Activated CD4-positive, alpha-beta T cell treated with anti-CD3 and anti-CD28 coated beads, Interleukin-2, amount 10 ng/mL, durations not matched to agents 7 days and 5 days (primary cell): ENCODE data around the gene ZNF674. TPM values are rescaled to one million over a fixed set of nuclear protein-coding genes. Genes with fewer than 3 reads are reported as not detected.

ENCODE experiments used
- CTCF ChIA-PET: fragments of 350-600 bp; sonication (Branson Sonifier 250); formaldehyde crosslinking; loops from one replicate; lab custom pipeline; 2021; ENCODE audit warnings: antibody characterized with exemption; lab: Charles Lee
- POLR2A ChIA-PET: fragments of 350-600 bp; sonication (Branson Sonifier 250); formaldehyde crosslinking; loops from one replicate; lab custom pipeline; 2021; ENCODE audit warnings: antibody characterized with exemption; lab: Charles Lee
- DNase-seq: peaks from one replicate; pipeline ENCODE4 v3.0.0-alpha.2; 2020
- H3K27ac Mint-ChIP-seq: one replicate; pipeline ENCODE4 v1.8.0; 2021; ENCODE audit warnings: mild to moderate bottlenecking, moderate library complexity, mixed read lengths
- H3K27me3 Mint-ChIP-seq: one replicate; pipeline ENCODE4 v1.8.0; 2021; ENCODE audit warnings: mixed read lengths
- H3K36me3 Mint-ChIP-seq: one replicate; pipeline ENCODE4 v1.8.0; 2021; ENCODE audit warnings: low read depth, mixed read lengths
- H3K4me1 Mint-ChIP-seq: one replicate; pipeline ENCODE4 v1.8.0; 2021; ENCODE audit warnings: mixed read lengths
- H3K4me3 Mint-ChIP-seq: one replicate; pipeline ENCODE4 v1.8.0; 2021; ENCODE audit warnings: mild to moderate bottlenecking, moderate library complexity, mixed read lengths
- H3K9me3 Mint-ChIP-seq: one replicate; pipeline ENCODE4 v1.8.0; 2021; ENCODE audit warnings: mixed read lengths
- total RNA-seq, 2 experiments: library from RNA; stranded (reverse); gene quantifications; one replicate each; pipeline ENCODE4 v1.2.3, GENCODE V29; 2021

ZNF674 gene
- 1 to 10 TPM; 5.3 to 5.4 TPM for total RNA-seq

- H3K27ac Mint-ChIP-seq = peak within 1 kb of the TSS; percentile 99
- H3K36me3 Mint-ChIP-seq = peaks cover 11% of the 10 kb centered on the region
- H3K4me1 Mint-ChIP-seq = peaks cover 30% of the 10 kb centered on the region
- ChIA-PET POLR2A (no interaction called here), CTCF (interaction anchor here (0.7 kb wide), 1 partner anchor 519 kb away, joined by 4 read pairs; no protein-coding TSS in a partner anchor)
- peak within 1 kb of the TSS; percentile 99 for H3K4me3 Mint-ChIP-seq
- no peaks in the 10 kb centered on the region for H3K9me3 Mint-ChIP-seq
- H3K27me3 Mint-ChIP-seq = no peaks in the 10 kb centered on the region
- peak; percentile 94 for DNase-seq
These were observed at the start of gene ZNF674 for GRCh38 chrX:46545111-46546005. TSS of gene ZNF674 (minus strand) at chrX:46545421. CDS start at chrX:46542087, 3,334 bp downstream.

- no peaks in the 10 kb centered on the region for H3K9me3 Mint-ChIP-seq
- peaks cover 22% of the 10 kb centered on the region for H3K36me3 Mint-ChIP-seq
- DNase-seq = no peak
- no peaks in the 10 kb centered on the region for H3K27me3 Mint-ChIP-seq
- no peak overlapping the region for H3K27ac Mint-ChIP-seq
- H3K4me3 Mint-ChIP-seq = no peak overlapping the region
- H3K4me1 Mint-ChIP-seq = peaks cover 45% of the 10 kb centered on the region
- ChIA-PET CTCF (interaction anchor here (0.6 to 1.2 kb wide), 8 partner anchors 10 to 1404 kb away, joined by 3 to 5 read pairs (median 4); no protein-coding TSS in a partner anchor), POLR2A (interaction anchor here (0.6 kb wide), 1 partner anchor 206 kb away, joined by 5 read pairs; no protein-coding TSS in a partner anchor)
These were observed 44.9 kb upstream of the ZNF674 start for GRCh38 chrX:46589977-46590723.

- Mint-ChIP-seq H3K4me3 (peak overlapping the region; percentile 59), H3K4me1 (peaks cover 42% of the 10 kb centered on the region), H3K36me3 (peaks cover 19% of the 10 kb centered on the region), H3K27ac (peak overlapping the region; percentile 92), H3K9me3 (no peaks in the 10 kb centered on the region), H3K27me3 (no peaks in the 10 kb centered on the region)
- POLR2A ChIA-PET = no interaction called here
- peak; percentile 65 for DNase-seq
- CTCF ChIA-PET = interaction anchor here (0.7 to 1.7 kb wide), 3 partner anchors 11 to 765 kb away, joined by 3 to 7 read pairs (median 4); no protein-coding TSS in a partner anchor
These were observed 43.0 kb upstream of the ZNF674 start for GRCh38 chrX:46588263-46588662.

GRCh38 chrX:46587753-46588171 is 42.5 kb upstream of the ZNF674 start:
- peaks cover 42% of the 10 kb centered on the region for H3K4me1 Mint-ChIP-seq
- no peaks in the 10 kb centered on the region for H3K9me3 Mint-ChIP-seq
- no peak for DNase-seq
- no peaks in the 10 kb centered on the region for H3K27me3 Mint-ChIP-seq
- H3K36me3 Mint-ChIP-seq = peaks cover 19% of the 10 kb centered on the region
- ChIA-PET CTCF (interaction anchor here (0.6 to 1.7 kb wide), 3 partner anchors 10 to 446 kb away, joined by 3 to 7 read pairs (median 3); no protein-coding TSS in a partner anchor), POLR2A (no interaction called here)
- peak overlapping the region; percentile 59 for H3K4me3 Mint-ChIP-seq
- H3K27ac Mint-ChIP-seq = peak overlapping the region; percentile 92

- CTCF ChIA-PET = interaction anchor here (0.6 to 1.7 kb wide), 3 partner anchors 10 to 447 kb away, joined by 3 to 7 read pairs (median 3); no protein-coding TSS in a partner anchor
- POLR2A ChIA-PET = no interaction called here
- Mint-ChIP-seq H3K9me3 (no peaks in the 10 kb centered on the region), H3K27ac (peak overlapping the region; percentile 79), H3K36me3 (peaks cover 16% of the 10 kb centered on the region), H3K27me3 (no peaks in the 10 kb centered on the region), H3K4me1 (peaks cover 43% of the 10 kb centered on the region), H3K4me3 (peak overlapping the region; percentile 59)
- no peak for DNase-seq
These were observed 41.9 kb upstream of the ZNF674 start for GRCh38 chrX:46587158-46587557.

- Mint-ChIP-seq H3K4me1 (peaks cover 33% of the 10 kb centered on the region), H3K27ac (no peak overlapping the region), H3K36me3 (peaks cover 16% of the 10 kb centered on the region), H3K4me3 (no peak overlapping the region), H3K9me3 (no peaks in the 10 kb centered on the region), H3K27me3 (no peaks in the 10 kb centered on the region)
- POLR2A ChIA-PET = no interaction called here
- DNase-seq = no peak
- CTCF ChIA-PET = no interaction called here
These were observed 39.5 kb upstream of the ZNF674 start for GRCh38 chrX:46584736-46585135.

- POLR2A ChIA-PET = no interaction called here
- peaks cover 33% of the 10 kb centered on the region for H3K4me1 Mint-ChIP-seq
- H3K4me3 Mint-ChIP-seq = no peak overlapping the region
These were observed 37.7 kb upstream of the ZNF674 start for GRCh38 chrX:46582966-46583365.

GRCh38 chrX:46582325-46582724 is 37.1 kb upstream of the ZNF674 start:
- DNase-seq = no peak
- ChIA-PET CTCF (no interaction called here), POLR2A (no interaction called here)
- no peak overlapping the region for H3K27ac Mint-ChIP-seq
- no peaks in the 10 kb centered on the region for H3K9me3 Mint-ChIP-seq
- peaks cover 33% of the 10 kb centered on the region for H3K4me1 Mint-ChIP-seq
- no peak overlapping the region for H3K4me3 Mint-ChIP-seq
- H3K27me3 Mint-ChIP-seq = no peaks in the 10 kb centered on the region
- H3K36me3 Mint-ChIP-seq = peaks cover 31% of the 10 kb centered on the region

More at GRCh38 chrX:46582966-46583365, 37.7 kb upstream of the ZNF674 start:
- DNase-seq = no peak
- CTCF ChIA-PET = no interaction called here
- H3K9me3 Mint-ChIP-seq = no peaks in the 10 kb centered on the region
- H3K36me3 Mint-ChIP-seq = peaks cover 26% of the 10 kb centered on the region
- no peak overlapping the region for H3K27ac Mint-ChIP-seq
- H3K27me3 Mint-ChIP-seq = no peaks in the 10 kb centered on the region

GRCh38 chrX:46580613-46581012 is 35.4 kb upstream of the ZNF674 start:
- H3K27me3 Mint-ChIP-seq = no peaks in the 10 kb centered on the region
- CTCF ChIA-PET = no interaction called here
- POLR2A ChIA-PET = no interaction called here
- no peak for DNase-seq
- H3K36me3 Mint-ChIP-seq = peaks cover 35% of the 10 kb centered on the region
- no peaks in the 10 kb centered on the region for H3K9me3 Mint-ChIP-seq
- no peak overlapping the region for H3K4me3 Mint-ChIP-seq
- H3K27ac Mint-ChIP-seq = no peak overlapping the region
- H3K4me1 Mint-ChIP-seq = peaks cover 37% of the 10 kb centered on the region

- Mint-ChIP-seq H3K4me1 (peaks cover 35% of the 10 kb centered on the region), H3K27me3 (no peaks in the 10 kb centered on the region), H3K9me3 (no peaks in the 10 kb centered on the region), H3K27ac (no peak overlapping the region), H3K4me3 (no peak overlapping the region), H3K36me3 (peaks cover 35% of the 10 kb centered on the region)
- no peak for DNase-seq
- CTCF ChIA-PET = interaction anchor here (0.6 to 0.7 kb wide), 3 partner anchors 15 to 1363 kb away, joined by 3 to 7 read pairs (median 4); no protein-coding TSS in a partner anchor
- POLR2A ChIA-PET = no interaction called here
These were observed 34.0 kb upstream of the ZNF674 start for GRCh38 chrX:46579250-46579649.

GRCh38 chrX:46577221-46578005 is 32.2 kb upstream of the ZNF674 start:
- Mint-ChIP-seq H3K36me3 (peaks cover 31% of the 10 kb centered on the region), H3K4me1 (peaks cover 41% of the 10 kb centered on the region), H3K9me3 (no peaks in the 10 kb centered on the region), H3K4me3 (peak overlapping the region; percentile 81), H3K27me3 (no peaks in the 10 kb centered on the region), H3K27ac (peak overlapping the region; percentile 50)
- ChIA-PET CTCF (interaction anchor here (0.6 to 1.7 kb wide), 4 partner anchors 10 to 278 kb away, joined by 3 to 7 read pairs (median 3); no protein-coding TSS in a partner anchor), POLR2A (no interaction called here)
- no peak for DNase-seq

- POLR2A ChIA-PET = no interaction called here
- H3K4me1 Mint-ChIP-seq = peaks cover 46% of the 10 kb centered on the region
These were observed 31.2 kb upstream of the ZNF674 start for GRCh38 chrX:46576458-46576857.

More at GRCh38 chrX:46576458-46576857, 31.2 kb upstream of the ZNF674 start:
- no peak for DNase-seq
- peak overlapping the region; percentile 81 for H3K4me3 Mint-ChIP-seq
- CTCF ChIA-PET = interaction anchor here (1.7 kb wide), 1 partner anchor 11 kb away, joined by 7 read pairs; no protein-coding TSS in a partner anchor
- peak overlapping the region; percentile 0 for H3K27ac Mint-ChIP-seq
- H3K9me3 Mint-ChIP-seq = no peaks in the 10 kb centered on the region
- peaks cover 31% of the 10 kb centered on the region for H3K36me3 Mint-ChIP-seq
- H3K27me3 Mint-ChIP-seq = no peaks in the 10 kb centered on the region
